Measurements from ENCODE around the gene VAV2.

VAV2 gene

GRCh38 chr9:133991964-133992779 is at the start of gene VAV2:
Gene VAV2, minus strand, starts transcription at chr9:133992324. Its CDS starts 46 bp downstream, at chr9:133992278.
- peak; percentile 46 for DNase-seq

GRCh38 chr9:134041649-134041962 is 49.5 kb upstream of the VAV2 start:
- DNase-seq: no peak

- DNase-seq: no peak
Observed at GRCh38 chr9:134040781-134041648, 48.9 kb upstream of the VAV2 start.

GRCh38 chr9:134040176-134040565 is 48.0 kb upstream of the VAV2 start:
- no peak for DNase-seq

GRCh38 chr9:134039386-134040175 is 47.5 kb upstream of the VAV2 start:
- no peak for DNase-seq

- no peak for DNase-seq
Observed at GRCh38 chr9:134037641-134038040, 45.5 kb upstream of the VAV2 start.

- DNase-seq: no peak
Observed at GRCh38 chr9:134036130-134036529, 44.0 kb upstream of the VAV2 start.

- no peak for DNase-seq
Observed at GRCh38 chr9:134035041-134036039, 43.2 kb upstream of the VAV2 start.

GRCh38 chr9:134034215-134035040 is 42.3 kb upstream of the VAV2 start:
- DNase-seq: no peak

GRCh38 chr9:134033516-134034214 is 41.5 kb upstream of the VAV2 start:
- no peak for DNase-seq

GRCh38 chr9:134032456-134033222 is 40.5 kb upstream of the VAV2 start:
- no peak for DNase-seq

- DNase-seq: no peak
Observed at GRCh38 chr9:134031783-134032182, 39.7 kb upstream of the VAV2 start.

GRCh38 chr9:134030821-134031470 is 38.8 kb upstream of the VAV2 start:
- DNase-seq: no peak

GRCh38 chr9:134029248-134030226 is 37.4 kb upstream of the VAV2 start:
- DNase-seq: no peak

- no peak for DNase-seq
Observed at GRCh38 chr9:134028575-134029247, 36.6 kb upstream of the VAV2 start.

- no peak for DNase-seq
Observed at GRCh38 chr9:134028076-134028475, 36.0 kb upstream of the VAV2 start.

GRCh38 chr9:134027561-134027960 is 35.4 kb upstream of the VAV2 start:
- no peak for DNase-seq
